ENCODE data around the gene SLC19A3.
"Not testable (repeated sequence)": the region's sequence is repeated elsewhere in the genome, so short reads cannot be mapped to it uniquely, and the experiment has no call there.

SLC19A3 gene

DNA sequence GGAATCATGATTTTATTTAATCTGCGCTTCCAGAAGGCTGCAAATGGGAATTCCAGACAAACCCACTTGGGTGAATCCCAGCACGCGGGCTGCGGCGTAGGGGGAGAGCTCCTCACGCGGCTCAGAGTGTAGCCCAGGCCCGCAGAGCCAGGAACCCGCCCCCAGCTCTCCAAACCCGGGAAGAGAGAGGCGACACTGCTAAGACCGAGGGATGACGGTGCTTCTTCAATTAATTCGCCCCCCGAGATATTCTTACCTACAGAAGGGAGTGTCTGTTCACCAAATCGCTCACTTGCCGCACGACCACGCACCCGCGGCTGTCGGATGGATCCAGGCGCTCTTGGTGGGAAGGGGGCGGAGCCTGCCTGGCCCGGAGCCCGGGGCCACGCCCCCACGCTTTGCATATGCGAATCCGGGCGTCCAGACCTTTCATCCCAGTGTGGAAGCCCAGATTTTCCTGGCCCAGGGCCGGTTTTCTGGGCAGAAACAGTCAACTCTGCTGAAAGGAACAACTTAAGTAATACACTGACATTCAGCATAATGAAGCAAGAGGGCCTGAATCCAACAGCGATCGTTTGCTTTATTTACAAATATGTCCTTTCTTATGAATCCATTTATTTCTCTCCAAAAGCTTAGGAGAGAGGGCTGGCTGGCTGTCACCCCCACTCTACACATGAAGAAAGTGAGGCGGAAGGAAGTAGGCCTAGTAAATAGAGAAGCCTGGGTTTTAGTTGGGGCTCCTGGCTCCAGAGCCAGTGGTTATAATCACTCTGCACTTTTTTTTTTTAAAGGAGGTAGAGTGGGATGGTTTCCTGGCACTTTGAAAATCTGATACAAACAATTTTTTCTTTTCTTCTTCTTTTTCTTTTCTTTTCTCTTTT lies at the start of gene SLC19A3:
SLC19A3 (minus strand) TSS at position 342 of the 881 bp plus-strand sequence. CDS start 15,710 bp downstream, outside the sequence.
- DNase-seq (ENCODE audit: low spot score): no peak

DNA sequence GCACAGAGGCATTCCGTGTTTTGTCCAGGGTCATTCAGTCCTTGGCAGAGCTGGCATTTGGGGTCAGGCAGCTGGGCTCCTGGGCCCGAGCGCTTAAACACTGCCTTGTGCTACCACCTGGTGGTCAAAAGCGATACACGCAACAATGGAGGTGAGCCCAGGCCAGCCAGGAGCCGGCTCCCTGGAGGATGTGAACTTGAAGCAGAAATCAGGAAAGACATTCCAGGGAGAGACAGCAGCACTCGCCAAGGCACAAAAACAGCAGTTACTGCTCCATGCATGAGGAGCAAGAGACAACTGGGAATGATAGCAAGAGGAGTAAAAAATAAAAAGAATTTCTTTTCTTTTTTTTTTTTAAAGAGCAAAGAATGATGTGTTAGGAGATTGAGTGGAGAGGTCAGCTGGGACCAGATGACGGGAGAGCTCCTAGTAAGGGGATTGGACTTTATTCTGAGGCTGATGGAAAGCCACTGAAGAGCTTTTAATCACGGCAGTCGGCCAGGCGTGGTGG lies 48.6 kb upstream of the SLC19A3 start:
- peak; percentile 47 for DNase-seq (ENCODE audit: low spot score)

DNA sequence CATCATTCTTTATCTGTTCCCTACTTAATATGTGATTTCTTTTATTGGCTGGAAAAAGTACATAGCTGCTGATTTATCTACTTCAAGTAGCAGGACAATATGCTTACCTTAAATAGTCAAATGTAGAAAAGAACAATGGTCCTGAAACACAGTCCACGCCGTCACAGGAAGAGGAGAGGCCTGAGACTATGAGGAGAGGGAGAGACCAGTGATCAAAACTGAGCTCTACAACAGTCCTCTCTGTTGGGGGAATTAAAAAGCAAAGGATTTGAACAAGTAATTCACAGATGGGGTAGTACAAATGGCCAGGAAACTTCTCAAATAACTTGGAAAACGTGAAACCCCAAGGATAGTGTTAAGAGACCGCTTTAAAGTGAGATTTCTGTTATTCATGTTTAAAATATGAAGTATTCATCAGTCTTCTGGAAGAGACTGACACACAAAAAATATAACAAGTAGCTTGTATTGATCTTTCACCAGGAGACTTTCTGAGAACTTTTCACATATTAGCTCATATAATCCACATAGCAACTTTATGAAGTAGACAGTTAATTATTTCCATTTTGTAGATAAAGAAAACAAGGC lies 48.1 kb upstream of the SLC19A3 start:
- no peak for DNase-seq (ENCODE audit: low spot score)

DNA sequence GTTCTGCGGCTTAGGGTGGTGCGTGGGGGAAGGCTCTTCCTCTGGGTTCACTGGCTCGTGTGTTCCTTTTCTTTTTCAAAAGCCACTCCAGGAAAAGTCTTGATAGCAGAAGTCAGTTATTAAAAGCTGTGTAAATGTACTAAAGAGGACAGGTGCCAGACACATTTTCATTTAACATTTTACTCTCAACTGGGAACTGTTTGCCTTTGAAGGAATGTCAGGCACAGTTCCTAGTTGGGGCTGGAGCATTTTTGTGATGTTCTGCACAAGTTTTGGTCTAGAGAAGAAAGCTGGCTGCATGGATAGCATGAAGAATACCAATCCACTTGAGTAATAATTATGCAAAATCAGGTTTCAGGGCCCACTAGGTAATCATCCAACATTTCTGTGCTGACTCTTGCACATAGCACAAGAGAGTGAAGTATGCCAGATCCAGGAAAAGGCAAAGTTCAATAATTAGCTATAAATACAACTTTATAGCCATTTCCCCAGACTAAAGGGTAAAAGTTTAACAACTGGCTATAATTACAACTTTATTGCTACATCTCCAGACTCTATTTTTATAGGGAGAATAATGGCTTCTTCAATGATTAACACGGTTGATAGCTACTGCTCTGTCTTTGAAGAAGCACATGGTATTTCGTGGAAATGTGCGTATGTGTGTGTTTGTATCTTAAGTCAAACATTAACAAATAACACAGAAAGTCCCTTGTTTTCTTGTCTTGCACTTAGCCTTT lies 44.1 kb upstream of the SLC19A3 start:
- no peak for DNase-seq (ENCODE audit: low spot score)

DNA sequence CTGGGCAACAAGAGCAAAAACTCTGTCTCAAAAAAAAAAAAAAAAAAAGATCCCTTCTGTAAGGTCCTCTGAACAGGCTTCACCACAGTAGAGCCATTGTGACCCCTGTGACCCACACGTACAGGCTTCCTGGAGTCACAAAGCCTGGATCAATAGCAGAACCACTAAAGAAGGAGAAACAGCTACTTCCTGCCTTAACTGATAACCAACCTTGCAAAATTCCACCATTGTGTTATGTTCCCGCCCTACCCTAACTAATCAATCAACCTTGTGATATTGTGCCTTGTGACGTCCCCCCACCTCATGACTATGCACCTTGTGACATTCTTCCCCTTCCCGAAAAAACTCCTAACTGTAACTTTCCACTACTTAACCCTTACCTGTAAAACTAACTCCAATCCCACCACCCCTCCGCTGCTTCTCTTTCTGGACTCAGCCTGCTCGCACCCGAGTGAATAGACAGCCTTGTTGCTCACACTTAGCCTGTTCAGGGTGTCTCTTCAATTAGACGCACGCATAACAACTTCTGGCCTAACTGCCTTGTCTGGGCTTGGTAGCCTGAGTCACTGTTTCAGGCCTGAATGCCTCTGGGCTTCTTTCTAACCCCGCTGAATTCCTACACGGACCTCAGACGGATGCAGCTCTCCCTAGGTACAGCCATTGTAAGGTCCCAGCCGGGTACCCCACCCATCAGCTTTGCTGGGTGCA lies 41.7 kb upstream of the SLC19A3 start:
- no peak for DNase-seq (ENCODE audit: low spot score)

DNA sequence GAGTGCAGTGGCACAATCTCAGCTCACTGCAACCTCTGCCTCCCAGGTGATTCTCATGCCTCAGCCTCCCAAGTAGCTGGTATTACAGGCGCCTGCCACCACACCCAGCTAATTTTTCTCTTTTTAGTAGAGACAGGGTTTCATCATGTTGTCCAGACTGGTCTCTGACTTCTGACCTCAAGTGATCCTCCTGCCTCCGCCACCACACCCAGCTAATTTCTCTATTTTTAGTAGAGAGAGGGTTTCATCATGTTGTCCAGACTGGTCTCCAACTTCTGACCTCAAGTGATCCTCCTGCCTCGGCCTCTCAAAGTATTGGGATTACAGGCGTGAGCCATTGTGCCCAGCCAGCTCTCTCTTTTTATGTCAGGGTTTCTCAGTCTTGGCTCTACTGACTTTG lies 38.4 kb upstream of the SLC19A3 start:
- DNase-seq (ENCODE audit: low spot score): not testable (repeated sequence)

DNA sequence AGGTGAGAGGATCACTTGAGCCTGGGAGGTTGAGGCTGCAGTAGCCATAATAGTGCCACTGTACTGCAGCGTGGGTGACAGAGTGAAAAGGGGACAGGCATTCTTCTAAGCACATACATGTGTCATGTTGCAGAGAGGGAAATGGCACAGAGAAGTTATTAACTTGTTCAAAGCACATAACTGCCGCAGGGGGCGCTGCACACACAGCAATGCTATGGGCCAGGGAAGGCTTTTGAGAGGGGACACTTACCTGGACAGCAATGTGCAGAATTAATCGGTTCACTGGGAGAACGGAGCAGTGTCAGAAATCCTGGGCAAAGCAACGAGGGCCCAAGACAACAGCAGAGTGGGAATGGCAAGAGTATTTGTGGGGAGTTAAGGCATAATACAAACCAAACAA lies 30.3 kb upstream of the SLC19A3 start:
- no peak for DNase-seq (ENCODE audit: low spot score)

DNA sequence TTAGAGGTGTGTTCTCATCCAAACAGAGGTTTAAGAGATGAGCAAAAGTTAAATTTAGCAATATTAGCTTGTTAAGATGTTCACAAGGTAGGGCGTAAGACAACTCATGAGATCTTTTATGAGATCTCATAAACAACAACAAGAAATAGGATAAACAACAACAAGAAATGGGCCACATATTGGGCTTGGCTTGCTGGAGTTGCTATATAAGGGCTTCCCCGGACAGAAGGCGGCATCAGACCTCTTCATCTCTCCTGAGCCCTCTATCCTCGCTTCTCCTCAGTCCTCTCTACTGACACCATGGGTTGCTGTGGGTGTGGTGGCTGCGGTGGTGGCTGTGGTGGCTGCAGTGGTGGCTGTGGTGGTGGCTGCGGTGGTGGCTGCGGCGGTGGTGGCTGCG lies 27.8 kb upstream of the SLC19A3 start, which contains the start of gene SCYGR8:
SCYGR8 (plus strand) TSS at position 301 of the 400 bp plus-strand sequence; CDS start at position 301, 0 bp downstream.
- DNase-seq (ENCODE audit: low spot score): no peak

DNA sequence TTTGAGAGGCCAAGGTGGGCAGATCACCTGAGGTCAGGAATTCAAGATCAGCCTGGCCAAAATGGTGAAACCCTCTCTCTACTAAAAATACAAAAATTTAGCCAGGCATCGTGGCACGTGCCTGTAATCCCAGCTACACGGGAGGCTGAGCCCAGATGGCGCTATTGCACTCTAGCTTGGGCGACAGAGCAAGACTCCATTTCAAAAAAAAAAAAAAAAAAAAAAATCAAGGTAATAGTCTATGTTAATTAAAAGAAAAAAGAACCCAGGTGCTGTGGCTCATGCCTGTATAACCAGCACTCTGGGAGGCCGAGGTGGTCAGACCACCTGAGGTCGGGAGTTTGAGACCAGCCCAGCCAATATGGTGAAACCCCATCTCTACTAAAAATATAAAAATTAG lies 22.9 kb upstream of the SLC19A3 start:
- not testable (repeated sequence) for DNase-seq (ENCODE audit: low spot score)

DNA sequence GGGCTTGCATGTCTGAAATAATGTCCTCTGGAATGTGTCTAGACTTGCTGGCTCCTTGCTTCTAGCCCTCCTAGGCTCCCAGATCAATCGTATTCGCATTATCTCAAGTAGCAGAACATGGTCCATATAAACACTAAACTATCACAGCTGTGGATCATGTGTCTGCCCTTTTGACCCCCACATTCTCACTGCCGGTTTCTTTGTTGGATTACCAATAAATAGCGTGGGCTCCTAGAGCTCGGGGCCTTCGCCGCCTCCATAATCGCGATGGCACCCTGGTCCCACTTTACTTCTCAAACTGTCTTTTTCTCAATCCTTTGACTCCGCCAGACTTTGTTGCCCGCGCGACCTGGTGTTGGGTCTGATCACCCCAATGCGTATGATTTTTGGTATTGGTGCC lies 21.5 kb upstream of the SLC19A3 start:
- no peak for DNase-seq (ENCODE audit: low spot score)

DNA sequence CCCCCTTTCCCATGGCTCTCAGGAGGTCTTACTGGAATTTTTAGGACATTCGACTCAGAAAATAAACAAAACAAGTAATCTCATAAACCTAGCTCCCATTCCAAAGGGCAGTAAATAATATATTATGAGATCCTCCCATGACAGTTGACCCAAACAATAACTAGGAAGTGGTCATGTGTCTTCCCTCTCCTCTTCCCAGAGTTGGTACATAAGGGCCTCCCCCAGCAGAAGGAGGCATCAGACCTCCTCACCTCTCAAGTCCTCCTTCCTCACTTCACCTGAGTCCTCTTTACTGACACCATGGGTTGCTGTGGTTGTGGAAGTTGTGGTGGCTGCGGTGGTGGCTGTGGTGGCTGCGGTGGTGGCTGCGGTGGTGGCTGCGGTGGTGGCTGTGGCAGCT lies 10.2 kb upstream of the SLC19A3 start, which contains the start of gene SCYGR7:
SCYGR7 (plus strand) TSS at position 301 of the 400 bp plus-strand sequence; CDS start at position 301, 0 bp downstream.
- no peak for DNase-seq (ENCODE audit: low spot score)

DNA sequence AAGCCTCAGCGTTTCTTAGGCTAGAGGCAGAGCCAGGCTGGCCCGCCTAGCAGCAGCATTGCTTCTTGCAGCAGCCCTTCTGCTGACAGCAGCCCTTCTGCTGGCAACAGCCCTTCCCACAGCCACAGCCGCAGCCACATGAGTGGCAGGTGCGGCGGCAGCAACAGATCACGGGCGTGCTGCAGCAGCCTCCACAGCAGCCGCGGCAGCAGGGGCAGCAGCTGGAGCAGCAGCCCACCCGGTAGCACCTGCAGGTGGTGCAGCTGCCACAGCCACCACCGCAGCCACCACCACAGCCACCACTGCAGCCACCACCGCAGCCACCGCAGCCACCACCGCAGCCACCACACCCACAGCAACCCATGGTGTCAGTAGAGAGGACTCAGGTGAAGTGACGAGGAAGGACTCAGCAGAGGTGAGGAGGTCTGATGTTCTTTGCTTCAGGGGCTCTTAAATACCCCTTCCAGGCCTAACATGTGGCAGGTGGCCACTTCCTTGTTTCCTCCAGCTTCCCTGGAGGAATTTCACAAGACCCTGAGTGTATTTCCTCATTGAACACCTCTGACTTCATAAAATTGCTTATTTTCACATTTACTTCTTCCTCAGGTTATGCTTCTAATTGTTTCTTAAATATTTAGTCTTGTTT lies 6.7 kb upstream of the SLC19A3 start, which contains the start of gene SCYGR6:
SCYGR6 (minus strand) TSS at position 364 of the 646 bp plus-strand sequence; CDS start at position 364, 0 bp downstream.
- DNase-seq (ENCODE audit: low spot score): no peak

DNA sequence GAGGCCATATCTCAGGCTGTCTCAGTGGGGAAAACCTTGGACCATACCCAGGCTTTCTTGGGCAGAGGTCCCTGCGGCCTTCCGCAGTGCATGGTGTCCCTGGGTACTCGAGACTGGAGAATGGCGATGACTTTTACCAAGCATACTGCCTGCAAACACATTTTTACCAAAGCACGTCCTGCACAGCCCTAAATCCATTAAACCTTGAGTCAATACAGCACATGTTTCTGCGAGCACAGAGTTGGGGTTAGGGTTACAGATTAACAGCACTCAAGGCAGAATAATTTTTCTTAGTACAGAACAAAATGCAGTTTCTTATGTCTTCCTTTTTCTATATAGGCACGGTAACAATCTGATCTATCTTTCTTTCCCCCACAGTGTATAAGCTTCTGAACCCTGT lies 5.0 kb upstream of the SLC19A3 start:
- DNase-seq (ENCODE audit: low spot score): not testable (repeated sequence)

DNA sequence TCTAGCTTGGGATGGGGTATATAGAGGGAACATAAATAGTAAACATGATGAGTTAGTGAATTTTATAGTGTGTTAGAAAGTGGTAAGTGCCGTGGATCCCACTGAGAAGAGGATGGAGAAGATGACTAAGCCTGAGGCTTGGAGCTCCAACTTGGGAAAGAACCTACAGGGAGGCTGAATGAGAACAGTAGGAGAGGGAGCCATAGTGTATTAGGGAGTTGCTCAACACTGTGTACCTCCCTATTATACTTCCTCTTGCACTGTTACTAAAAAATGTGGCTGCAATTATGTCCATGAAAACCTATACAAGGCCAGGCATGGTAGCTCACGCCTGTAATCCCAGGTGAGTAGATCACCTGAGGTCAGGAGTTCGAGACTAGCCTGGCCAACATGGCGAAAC lies 2.9 kb upstream of the SLC19A3 start:
- no peak for DNase-seq (ENCODE audit: low spot score)

DNA sequence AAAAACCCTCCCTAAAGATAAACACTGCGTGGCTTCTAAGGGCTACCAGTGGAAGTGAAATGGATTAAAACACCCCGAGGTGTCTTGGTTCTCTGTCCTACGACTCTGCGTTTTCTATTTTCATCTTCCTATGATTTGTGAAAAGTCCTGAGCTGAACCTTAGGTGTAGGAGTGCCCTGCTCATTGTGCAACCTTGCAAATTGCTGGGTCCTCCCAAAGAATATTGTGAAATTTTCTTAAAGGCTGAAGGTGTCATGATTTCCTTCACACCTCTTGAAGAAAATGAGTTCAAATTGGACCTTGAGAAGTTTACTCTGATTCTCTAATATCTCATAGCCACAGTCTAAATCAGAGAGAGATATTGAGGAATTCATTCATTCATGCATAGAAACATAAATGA lies 1.8 kb upstream of the SLC19A3 start:
- DNase-seq (ENCODE audit: low spot score): no peak

DNA sequence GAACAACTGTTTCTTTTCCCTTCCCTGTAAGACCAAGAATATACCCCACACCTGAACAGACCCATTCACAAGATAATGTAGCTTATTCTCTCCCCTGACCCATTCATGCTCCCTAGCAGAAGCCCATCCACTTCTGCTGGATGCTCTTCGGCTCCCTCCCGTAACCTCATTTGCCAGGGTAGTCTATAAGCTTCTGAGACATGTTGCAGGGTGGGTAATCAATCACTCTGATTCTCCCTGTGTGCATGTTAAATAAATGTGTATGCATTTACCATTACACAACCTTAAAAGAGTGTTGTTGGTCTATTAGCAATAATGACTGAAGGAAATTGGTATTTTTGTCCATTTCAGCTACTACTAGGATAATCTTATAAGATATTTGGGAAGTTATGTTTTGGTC lies 1.3 kb downstream of the SLC19A3 start:
- DNase-seq (ENCODE audit: low spot score): no peak

DNA sequence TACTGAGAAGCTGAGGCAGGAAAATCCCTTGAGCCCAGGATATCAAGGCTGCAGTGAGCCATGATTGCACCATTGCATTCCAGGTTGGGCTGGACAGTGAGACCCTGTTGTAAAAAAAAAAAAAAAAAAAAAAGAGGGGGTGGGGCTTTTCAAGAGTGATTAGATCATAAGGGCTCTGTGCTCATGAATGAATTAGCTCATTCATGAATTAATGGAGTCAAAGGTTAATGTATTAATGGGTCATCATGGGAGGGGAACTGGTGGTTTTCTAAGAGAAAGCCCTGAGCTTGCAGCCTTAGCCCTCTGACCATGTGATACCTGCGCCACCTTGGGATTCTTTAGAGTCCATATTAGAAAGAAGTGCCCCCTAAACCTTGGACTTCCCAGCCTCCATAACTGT lies 4.5 kb downstream of the SLC19A3 start:
- DNase-seq (ENCODE audit: low spot score): no peak

DNA sequence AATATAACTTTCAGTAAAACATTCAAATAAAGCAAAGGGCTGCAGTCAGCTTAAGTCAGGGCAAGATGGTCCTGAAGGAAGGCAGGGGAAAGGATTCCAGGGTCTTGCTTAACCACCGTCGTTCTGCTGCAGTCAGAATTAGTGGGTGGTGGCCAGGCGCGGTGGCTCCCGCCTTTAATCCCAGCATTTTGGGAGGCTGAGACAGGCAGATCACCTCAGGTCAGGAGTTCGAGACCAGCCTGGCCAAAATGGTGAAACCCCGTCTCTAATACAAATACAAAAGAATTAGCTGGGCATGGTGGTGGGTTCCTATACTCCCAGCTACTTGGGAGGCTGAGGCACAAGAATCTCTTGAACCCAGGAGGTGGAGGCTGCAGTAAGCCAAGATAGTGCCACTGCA lies 6.8 kb downstream of the SLC19A3 start:
- no peak for DNase-seq (ENCODE audit: low spot score)

DNA sequence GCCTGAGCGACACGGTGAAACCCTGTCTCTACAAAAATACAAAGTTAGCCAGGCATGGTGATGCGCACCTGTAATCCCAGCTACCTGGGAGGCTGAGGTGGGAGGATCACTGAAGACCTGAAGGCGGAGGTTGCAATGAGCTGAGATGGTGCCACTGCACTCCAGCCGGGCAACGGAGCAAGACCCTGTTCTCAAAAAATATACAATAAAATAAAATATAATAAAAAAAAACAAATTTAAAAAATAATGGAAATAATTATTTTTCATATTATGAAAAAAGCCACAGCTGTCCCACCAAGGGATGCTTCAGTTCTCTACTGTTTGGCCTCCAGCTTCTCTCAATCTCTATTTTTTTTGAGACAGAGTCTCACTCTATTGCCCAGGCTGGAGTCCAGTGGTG lies 10.4 kb downstream of the SLC19A3 start:
- DNase-seq (ENCODE audit: low spot score): no peak

DNA sequence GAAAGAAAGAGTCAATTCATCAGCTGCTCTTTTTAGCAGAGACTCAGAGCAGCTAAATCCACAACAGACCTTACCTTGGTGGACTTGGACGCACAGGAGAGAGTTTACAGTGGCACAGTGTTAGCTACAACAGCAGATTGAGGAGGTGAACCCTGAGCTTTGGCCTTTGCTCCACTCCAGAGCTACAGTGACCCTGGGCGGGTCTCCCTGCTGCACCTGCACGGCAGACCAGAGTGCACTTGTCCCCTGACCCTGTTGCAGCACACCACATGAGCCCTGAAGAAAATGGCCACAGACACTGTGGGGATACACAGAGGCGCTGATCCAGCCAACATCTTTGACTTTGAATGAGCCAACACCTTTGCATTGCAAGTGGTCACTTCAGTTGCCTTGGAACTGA lies 11.0 kb downstream of the SLC19A3 start:
- no peak for DNase-seq (ENCODE audit: low spot score)

DNA sequence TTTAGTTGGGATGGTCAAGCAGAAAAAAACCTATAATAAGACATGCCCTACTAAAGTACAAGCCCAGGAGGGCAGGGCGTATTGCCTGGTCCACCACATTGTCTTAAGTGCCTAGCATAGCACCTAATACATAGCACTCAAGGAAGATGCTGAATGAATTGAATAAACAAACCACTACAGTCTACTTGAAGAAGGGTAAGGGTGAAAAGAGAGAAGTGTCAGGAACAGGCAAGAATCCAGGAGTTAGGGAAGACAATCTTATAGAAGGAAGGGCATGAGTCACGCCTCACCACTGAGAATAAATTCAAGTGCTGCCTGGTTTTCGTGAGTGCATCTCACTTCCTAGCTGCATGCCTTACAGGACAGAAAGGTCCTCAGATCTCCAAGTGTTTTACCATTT lies 13.9 kb downstream of the SLC19A3 start:
- no peak for DNase-seq (ENCODE audit: low spot score)
